GM12801 (cell line): ENCODE data around the gene DEPP1.

Experiments used
- CTCF ChIP-seq: IDR thresholded peaks from one replicate; pipeline ENCODE4 v1.5.1; 2011; ENCODE audit warnings: control low read depth; ENCODE audit not compliant: insufficient read length; ENCODE audit errors: extremely low read depth

The DEPP1 gene

GRCh38 chr10:44992070-44992731, 13.6 kb upstream of the DEPP1 start:
- no peak for TF ChIP-seq CTCF

GRCh38 chr10:44991571-44991970, 13.0 kb upstream of the DEPP1 start:
- no peak for TF ChIP-seq CTCF

GRCh38 chr10:44990965-44991364, 12.4 kb upstream of the DEPP1 start:
- no peak for TF ChIP-seq CTCF

GRCh38 chr10:44990302-44990655, 11.7 kb upstream of the DEPP1 start:
- TF ChIP-seq CTCF = no peak

- TF ChIP-seq CTCF = no peak
These were observed 11.1 kb upstream of the DEPP1 start for GRCh38 chr10:44989597-44990301.

GRCh38 chr10:44988957-44989585, 10.5 kb upstream of the DEPP1 start:
- no peak for TF ChIP-seq CTCF

GRCh38 chr10:44986670-44987069, 8.1 kb upstream of the DEPP1 start:
- TF ChIP-seq CTCF = no peak
